Thyroid gland (tissue), 4 donors: ENCODE measurements around the gene STAC3.

ENCODE experiments used
- POLR2A ChIP-seq, 2 donors: fragments of 450-650 bp; IDR thresholded peaks; one replicate each; pipeline ENCODE4 v1.6.1; 2017; ENCODE audit warnings: antibody characterized with exemption in 2 of 2, mild to moderate bottlenecking in 2 of 2, moderate library complexity in 1 of 2
- TF ChIP-seq, protein P1 (sequence below), 6 experiments: fragments of 200-600 bp in 3 of 6; fragments of 450-650 bp in 3 of 6; sonication (generic) in 3 of 6; IDR thresholded peaks; one replicate each; pipeline ENCODE4 v1.5.1; 2016 to 2019; ENCODE audit warnings: antibody characterized with exemption in 6 of 6, mild to moderate bottlenecking in 2 of 6, inconsistent platforms in 1 of 6, moderate library complexity in 1 of 6

DNA sequence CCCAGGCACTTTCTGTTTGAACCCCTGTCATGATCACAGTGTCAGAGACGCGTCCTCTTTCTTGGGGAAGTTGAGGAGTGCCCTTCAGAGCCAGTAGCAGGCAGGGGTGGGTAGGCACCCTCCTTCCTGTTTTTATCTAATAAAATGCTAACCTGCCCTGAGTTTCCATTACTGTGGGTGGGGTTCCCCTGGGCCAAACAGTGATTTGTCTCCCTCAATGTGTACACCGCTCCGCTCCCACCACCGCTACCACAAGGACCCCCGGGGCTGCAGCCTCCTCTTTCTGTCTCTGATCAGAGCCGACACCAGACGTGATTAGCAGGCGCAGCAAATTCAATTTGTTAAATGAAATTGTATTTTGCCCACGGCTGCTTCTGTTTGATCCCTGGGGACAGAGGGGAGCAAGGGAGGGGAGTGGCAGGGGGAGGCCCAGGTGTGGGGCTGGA, 16.4 kb downstream of the STAC3 start:
- TF ChIP-seq, protein P1, sequence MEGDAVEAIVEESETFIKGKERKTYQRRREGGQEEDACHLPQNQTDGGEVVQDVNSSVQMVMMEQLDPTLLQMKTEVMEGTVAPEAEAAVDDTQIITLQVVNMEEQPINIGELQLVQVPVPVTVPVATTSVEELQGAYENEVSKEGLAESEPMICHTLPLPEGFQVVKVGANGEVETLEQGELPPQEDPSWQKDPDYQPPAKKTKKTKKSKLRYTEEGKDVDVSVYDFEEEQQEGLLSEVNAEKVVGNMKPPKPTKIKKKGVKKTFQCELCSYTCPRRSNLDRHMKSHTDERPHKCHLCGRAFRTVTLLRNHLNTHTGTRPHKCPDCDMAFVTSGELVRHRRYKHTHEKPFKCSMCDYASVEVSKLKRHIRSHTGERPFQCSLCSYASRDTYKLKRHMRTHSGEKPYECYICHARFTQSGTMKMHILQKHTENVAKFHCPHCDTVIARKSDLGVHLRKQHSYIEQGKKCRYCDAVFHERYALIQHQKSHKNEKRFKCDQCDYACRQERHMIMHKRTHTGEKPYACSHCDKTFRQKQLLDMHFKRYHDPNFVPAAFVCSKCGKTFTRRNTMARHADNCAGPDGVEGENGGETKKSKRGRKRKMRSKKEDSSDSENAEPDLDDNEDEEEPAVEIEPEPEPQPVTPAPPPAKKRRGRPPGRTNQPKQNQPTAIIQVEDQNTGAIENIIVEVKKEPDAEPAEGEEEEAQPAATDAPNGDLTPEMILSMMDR (IDR thresholded peaks at IDR 0.05), result no peak
- no peak for TF ChIP-seq POLR2A (IDR thresholded peaks at IDR 0.05)
